BLaER1 (cell line): ENCODE data around the gene AMDHD2.

ENCODE experiments used
- H3K27ac ChIP-seq: shearing (Covaris generic); formaldehyde crosslinking; 2 replicates; pipeline ENCODE4 v1.8.1; 2022
- H3K27me3 ChIP-seq: shearing (Covaris generic); formaldehyde crosslinking; 2 replicates; pipeline ENCODE4 v1.8.1; 2022
- H3K36me3 ChIP-seq: shearing (Covaris generic); formaldehyde crosslinking; 2 replicates; pipeline ENCODE4 v1.8.1; 2022
- H3K4me1 ChIP-seq: shearing (Covaris generic); formaldehyde crosslinking; 2 replicates; pipeline ENCODE4 v1.8.1; 2022
- H3K4me2 ChIP-seq: shearing (Covaris generic); formaldehyde crosslinking; 2 replicates; pipeline ENCODE4 v1.8.1; 2022
- H3K4me3 ChIP-seq: shearing (Covaris generic); formaldehyde crosslinking; 2 replicates; pipeline ENCODE4 v1.8.1; 2022
- H3K9ac ChIP-seq: shearing (Covaris generic); formaldehyde crosslinking; 2 replicates; pipeline ENCODE4 v1.8.1; 2022
- H3K9me3 ChIP-seq: shearing (Covaris generic); formaldehyde crosslinking; 2 replicates; pipeline ENCODE4 v1.8.1; 2022
- H4K20me1 ChIP-seq: shearing (Covaris generic); formaldehyde crosslinking; 2 replicates; pipeline ENCODE4 v1.8.1; 2022
- Cebpa-rat ChIP-seq: shearing (Covaris generic); IDR thresholded peaks from 2 replicates; pipeline ENCODE4 v1.8.1; 2022

AMDHD2 gene

DNA sequence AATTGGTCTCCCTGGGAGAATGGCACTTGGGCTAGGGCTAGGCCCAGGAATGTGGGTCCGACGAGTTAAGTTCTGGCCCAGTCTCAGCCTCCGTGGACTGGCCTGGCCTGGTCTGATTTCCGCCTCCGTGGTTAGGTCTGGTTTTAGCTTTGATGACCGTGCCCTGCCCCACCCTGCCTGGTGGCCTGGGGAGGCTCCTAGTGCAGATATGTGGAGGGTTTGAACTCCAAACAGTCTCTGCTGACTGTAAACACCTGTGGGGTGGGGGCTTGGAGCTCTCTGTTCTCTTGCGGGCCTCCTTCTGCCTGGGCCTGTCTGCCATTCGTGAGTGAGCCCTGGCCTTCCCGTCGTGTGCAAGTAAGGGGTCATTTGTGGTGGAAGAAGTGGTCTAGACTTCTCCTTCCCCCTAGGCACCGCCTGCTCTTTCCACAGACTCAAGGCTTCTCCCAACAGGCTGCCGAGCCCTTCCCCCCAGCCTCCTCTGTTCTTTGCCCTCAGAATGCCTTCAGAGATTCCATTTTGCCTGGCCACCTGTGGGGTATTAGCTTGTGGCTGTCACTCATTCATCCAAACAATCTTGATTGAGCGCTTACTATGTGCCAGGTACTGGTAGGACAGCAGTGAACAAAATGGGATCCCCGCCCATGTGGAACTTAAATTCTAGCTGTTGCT is 4.9 kb upstream of the AMDHD2 start:
- no peak for TF ChIP-seq Cebpa-rat
- H3K4me3 ChIP-seq = peak overlapping the region; percentile 92
- H3K27me3 ChIP-seq = no peaks in the 10 kb centered on the region
- peak overlapping the region; percentile 99 for H3K27ac ChIP-seq
- H3K9me3 ChIP-seq = no peaks in the 10 kb centered on the region
- H3K9ac ChIP-seq = peak overlapping the region; percentile 98
- peaks cover 55% of the 10 kb centered on the region for H4K20me1 ChIP-seq
- peaks cover 27% of the 10 kb centered on the region for H3K36me3 ChIP-seq
- H3K4me2 ChIP-seq = peak overlapping the region; percentile 100
- H3K4me1 ChIP-seq = peaks cover 68% of the 10 kb centered on the region

DNA sequence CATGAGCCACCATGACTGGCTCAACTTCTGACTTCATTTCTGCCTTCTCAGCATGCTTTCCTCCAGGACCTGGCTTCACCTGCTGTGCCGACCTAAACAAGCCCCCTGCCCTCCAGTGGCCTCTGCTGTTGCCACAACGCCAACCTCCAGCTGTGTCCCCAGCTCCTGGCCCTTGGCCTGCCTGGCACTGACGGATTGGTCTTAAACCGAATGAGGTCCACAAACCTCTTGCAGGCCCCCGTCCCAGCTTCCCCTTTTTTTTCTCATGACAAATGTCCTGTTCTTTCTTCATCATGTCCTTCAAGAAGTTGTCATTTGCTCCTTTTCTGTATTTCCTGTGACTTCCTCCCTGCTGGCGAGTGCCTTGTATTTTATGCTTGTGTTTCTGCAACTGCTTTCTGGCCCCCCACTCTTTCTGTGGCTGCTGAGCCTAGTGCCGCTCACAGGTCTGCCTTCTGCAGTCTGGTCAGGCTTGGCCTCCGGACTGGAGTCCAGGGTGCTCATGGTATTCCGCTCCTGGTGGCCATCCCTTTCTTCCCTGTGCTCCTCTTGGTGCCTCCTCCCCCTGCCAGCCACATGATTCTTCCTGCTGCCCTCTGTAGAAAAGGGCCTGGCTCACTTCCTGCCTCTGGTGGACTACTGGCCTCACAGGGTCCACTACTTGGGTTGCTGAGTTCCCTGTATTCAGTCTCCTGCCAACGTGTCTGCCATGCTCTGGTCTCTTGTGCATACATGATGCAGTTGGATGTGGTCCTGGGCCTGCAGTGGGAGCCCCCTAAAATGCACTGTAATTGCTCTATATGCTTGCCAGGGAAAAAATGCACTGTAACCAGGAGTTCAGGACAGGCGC is 3.6 kb upstream of the AMDHD2 start:
- Histone ChIP-seq H3K27ac (0 out of 2 replicates have a peak overlapping the region, but pooled peaks have one; percentile 24), H3K4me3 (no peak overlapping the region), H3K27me3 (no peaks in the 10 kb centered on the region), H3K4me2 (peak overlapping the region; percentile 100), H4K20me1 (peaks cover 63% of the 10 kb centered on the region), H3K36me3 (peaks cover 27% of the 10 kb centered on the region), H3K4me1 (peaks cover 64% of the 10 kb centered on the region), H3K9me3 (no peaks in the 10 kb centered on the region), H3K9ac (peak overlapping the region; percentile 98; the same call in 1 of the 2 replicates)
- no peak for TF ChIP-seq Cebpa-rat

DNA sequence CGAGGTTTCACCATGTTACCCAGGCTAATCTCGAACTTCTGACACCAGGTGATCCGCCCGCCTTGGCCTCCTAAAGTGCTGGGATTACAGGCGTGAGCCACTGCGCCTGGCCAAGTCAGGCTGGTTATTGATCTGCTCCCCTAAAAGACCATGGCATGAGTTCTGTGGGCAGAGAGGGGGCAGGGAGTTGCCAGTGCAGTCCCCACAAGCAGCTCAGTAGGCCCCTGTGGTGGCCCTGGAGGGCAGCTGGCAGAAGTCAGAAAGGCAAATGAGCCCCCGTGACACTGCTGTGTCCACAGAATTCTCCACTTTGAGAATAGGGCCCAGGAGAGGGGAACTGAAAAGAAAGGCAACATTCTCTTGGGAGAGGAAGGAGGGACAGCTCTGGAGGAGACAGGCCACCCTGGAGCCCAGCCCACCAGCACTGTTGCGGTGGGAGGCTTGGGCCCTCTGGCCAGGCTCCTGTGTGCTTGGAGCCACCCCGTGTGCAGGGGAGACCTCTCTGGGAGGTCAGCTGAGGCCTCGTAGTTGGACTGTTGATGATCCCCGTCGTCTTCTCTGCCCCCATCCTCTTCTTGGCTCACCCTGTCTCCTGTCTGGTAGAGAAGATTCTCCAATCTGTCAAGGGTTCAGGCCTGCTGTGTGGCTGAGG is 2.1 kb upstream of the AMDHD2 start:
- no peaks in the 10 kb centered on the region for H3K9me3 ChIP-seq
- H3K36me3 ChIP-seq = peaks cover 40% of the 10 kb centered on the region
- no peaks in the 10 kb centered on the region for H3K27me3 ChIP-seq
- peaks cover 52% of the 10 kb centered on the region for H3K4me1 ChIP-seq
- peaks cover 65% of the 10 kb centered on the region for H4K20me1 ChIP-seq
- H3K9ac ChIP-seq = peak overlapping the region; percentile 60; the same call in 1 of the 2 replicates
- H3K4me3 ChIP-seq = no peak overlapping the region
- H3K4me2 ChIP-seq = 0 out of 2 replicates have a peak overlapping the region, but pooled peaks have one; percentile 3
- TF ChIP-seq Cebpa-rat = no peak
- H3K27ac ChIP-seq = no peak overlapping the region

DNA sequence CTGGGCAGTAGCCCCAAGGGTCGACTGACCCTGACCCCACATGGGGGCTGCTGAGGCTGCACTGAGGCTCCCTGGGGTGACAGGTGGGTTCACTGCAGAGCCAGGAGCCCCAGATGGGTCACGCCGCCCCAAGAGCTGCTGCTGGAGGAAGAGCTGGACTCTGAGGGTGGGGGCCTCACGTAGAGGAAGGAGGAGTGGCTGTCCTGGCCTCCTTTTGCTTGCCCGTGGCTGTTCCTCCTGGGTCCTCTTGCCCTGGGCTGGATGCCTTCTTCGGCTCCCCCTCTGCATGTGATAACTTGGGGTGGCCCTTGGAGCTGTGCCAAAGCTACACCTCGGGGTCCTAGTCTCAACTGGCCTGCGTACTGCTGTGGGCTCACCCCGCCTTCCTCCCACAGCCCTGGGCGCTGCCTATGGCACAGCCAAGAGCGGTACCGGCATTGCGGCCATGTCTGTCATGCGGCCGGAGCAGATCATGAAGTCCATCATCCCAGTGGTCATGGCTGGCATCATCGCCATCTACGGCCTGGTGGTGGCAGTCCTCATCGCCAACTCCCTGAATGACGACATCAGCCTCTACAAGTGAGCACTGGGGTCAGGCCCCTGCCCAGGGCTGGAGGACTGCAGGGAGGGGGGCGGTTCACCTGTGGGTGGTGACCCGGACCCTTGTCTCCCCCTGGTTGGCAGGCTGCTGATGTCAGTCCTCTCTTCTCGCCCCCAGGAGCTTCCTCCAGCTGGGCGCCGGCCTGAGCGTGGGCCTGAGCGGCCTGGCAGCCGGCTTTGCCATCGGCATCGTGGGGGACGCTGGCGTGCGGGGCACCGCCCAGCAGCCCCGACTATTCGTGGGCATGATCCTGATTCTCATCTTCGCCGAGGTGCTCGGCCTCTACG is 1.1 kb upstream of the AMDHD2 start:
- H3K9ac ChIP-seq = 0 out of 2 replicates have a peak overlapping the region, but pooled peaks have one; percentile 10
- TF ChIP-seq Cebpa-rat = no peak
- H3K4me2 ChIP-seq = peak overlapping the region; percentile 54
- peaks cover 48% of the 10 kb centered on the region for H3K4me1 ChIP-seq
- H4K20me1 ChIP-seq = peaks cover 75% of the 10 kb centered on the region
- no peak overlapping the region for H3K27ac ChIP-seq
- peaks cover 49% of the 10 kb centered on the region for H3K36me3 ChIP-seq
- no peak overlapping the region for H3K4me3 ChIP-seq
- H3K27me3 ChIP-seq = no peaks in the 10 kb centered on the region
- H3K9me3 ChIP-seq = no peaks in the 10 kb centered on the region

DNA sequence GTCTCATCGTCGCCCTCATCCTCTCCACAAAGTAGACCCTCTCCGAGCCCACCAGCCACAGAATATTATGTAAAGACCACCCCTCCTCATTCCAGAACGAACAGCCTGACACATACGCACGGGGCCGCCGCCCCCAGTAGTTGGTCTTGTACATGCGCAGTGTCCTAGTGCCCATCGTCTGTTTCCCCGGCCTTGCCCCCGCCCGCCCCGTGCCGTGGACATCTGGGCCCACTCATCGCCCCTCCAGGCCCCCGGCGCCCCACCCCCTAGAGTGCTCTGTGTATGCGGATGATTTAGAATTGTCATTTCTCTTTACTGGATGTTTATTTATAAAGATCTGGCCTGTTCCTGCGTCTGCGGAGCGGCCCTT is 475 bp upstream of the AMDHD2 start:
- H3K27ac ChIP-seq = no peak overlapping the region
- H4K20me1 ChIP-seq = peaks cover 78% of the 10 kb centered on the region
- no peak for TF ChIP-seq Cebpa-rat
- no peaks in the 10 kb centered on the region for H3K9me3 ChIP-seq
- H3K4me1 ChIP-seq = peaks cover 48% of the 10 kb centered on the region
- H3K9ac ChIP-seq = 0 out of 2 replicates have a peak overlapping the region, but pooled peaks have one; percentile 10
- peak overlapping the region; percentile 54 for H3K4me2 ChIP-seq
- no peaks in the 10 kb centered on the region for H3K27me3 ChIP-seq
- 0 out of 2 replicates have a peak overlapping the region, but pooled peaks have one; percentile 74 for H3K4me3 ChIP-seq
- H3K36me3 ChIP-seq = peaks cover 56% of the 10 kb centered on the region

DNA sequence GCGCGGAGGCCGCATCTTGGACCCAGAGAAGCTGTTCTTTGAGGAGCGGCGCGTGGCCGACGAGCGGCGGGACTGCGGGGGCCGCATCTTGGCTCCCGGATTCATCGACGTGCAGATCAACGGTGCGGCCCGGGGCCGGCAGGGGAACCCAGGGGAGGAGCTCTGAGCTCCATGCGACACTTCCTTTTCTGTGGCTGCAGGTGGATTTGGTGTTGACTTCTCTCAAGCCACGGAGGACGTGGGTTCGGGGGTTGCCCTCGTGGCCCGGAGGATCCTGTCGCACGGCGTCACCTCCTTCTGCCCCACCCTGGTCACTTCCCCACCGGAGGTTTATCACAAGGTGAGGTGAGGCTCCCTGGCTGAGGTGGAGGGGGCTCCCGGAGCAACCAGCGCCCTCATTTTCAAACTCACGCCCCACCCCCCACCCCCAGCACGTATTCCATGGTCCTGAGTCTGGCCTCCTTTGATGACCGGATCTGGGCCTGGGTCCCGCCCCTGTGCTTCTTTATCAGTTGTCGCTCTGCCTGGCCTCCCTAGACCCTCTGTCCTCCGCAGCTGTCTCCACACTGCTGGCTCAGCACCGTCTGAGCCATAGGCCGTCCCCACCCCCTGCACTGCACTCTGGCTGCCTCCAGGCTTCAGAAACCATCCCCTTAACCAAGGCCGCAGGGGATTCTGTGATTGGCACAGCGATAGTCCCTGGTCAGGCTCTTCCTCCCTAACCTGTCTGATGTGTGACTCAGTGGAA is 787 bp downstream of the AMDHD2 start:
- Histone ChIP-seq H3K9me3 (no peaks in the 10 kb centered on the region), H4K20me1 (peaks cover 66% of the 10 kb centered on the region), H3K4me1 (peaks cover 35% of the 10 kb centered on the region), H3K36me3 (peaks cover 68% of the 10 kb centered on the region), H3K9ac (peak overlapping the region; percentile 83), H3K4me2 (peak overlapping the region; percentile 95), H3K4me3 (peak overlapping the region; percentile 74), H3K27ac (peak overlapping the region; percentile 73), H3K27me3 (no peaks in the 10 kb centered on the region)
- no peak for TF ChIP-seq Cebpa-rat

DNA sequence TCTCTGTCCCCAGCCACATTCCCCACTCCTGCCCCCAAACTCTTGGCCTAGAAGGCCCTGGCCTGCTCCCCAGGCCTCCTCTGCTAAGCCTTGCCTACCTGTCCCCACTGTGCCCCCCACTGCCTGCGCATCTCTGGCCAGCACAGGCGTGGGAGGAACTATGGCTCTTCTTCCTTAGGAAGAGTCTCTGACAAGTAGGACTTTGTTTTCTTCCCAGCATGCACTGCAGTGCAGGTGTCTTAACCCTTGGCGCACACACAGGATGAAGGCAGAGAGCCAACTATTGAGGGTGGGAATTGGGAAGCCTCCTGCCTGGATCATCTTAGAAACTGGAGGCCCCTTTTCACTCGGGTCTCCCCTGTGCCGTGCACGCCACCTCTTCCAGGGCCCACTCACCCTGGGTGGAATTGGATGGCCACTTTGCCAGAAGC is 3.6 kb downstream of the AMDHD2 start:
- Histone ChIP-seq H3K9ac (no peak overlapping the region), H3K27me3 (no peaks in the 10 kb centered on the region), H3K4me2 (no peak overlapping the region), H3K4me1 (peaks cover 19% of the 10 kb centered on the region), H3K27ac (no peak overlapping the region), H3K9me3 (no peaks in the 10 kb centered on the region), H4K20me1 (peaks cover 42% of the 10 kb centered on the region), H3K36me3 (peaks cover 77% of the 10 kb centered on the region), H3K4me3 (no peak overlapping the region)
- no peak for TF ChIP-seq Cebpa-rat

DNA sequence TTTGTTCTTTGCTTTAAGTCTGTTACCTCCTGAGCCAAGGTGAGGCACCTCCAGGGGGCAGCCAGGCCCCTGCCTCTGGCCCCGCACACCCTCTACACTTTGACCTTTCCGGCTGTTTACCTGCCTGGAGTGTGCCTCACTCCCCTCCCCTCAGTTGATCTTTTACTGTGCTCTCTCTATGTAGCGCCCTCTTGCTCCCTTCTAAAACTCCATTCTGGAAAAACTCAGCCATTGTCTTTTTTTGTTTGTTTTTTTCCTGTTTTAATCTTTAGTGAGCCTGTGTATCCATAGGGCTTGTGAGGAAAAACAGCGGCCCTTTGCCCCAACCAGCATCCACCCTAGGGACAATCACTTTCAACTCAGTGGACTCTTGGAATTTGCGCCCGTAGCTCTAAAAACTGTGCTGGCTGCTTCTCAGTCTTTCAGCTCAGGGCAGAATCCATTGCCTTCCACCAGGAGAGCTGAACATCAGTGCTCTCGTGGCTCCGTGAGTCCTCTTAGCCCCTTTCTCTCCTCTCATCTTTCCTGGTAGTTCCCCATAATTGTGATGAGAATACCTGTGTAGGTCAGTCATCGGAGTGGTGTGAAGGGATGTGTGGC is 4.3 kb downstream of the AMDHD2 start:
- Histone ChIP-seq H3K4me1 (peaks cover 13% of the 10 kb centered on the region), H3K9ac (no peak overlapping the region), H3K9me3 (no peaks in the 10 kb centered on the region), H3K4me3 (no peak overlapping the region), H3K36me3 (peaks cover 77% of the 10 kb centered on the region), H4K20me1 (peaks cover 36% of the 10 kb centered on the region), H3K27me3 (no peaks in the 10 kb centered on the region), H3K27ac (no peak overlapping the region), H3K4me2 (no peak overlapping the region)
- TF ChIP-seq Cebpa-rat = no peak
